Activated CD8-positive, alpha-beta memory T cell treated with anti-CD3 and anti-CD28 coated beads, Interleukin-2, amount 50 U/mL, for 48 hours (primary cell): ENCODE results near the gene PXK.

Experiments used
- DNase-seq: peaks from one replicate; pipeline ENCODE4 v3.0.0-alpha.2; 2020

The PXK gene

DNA sequence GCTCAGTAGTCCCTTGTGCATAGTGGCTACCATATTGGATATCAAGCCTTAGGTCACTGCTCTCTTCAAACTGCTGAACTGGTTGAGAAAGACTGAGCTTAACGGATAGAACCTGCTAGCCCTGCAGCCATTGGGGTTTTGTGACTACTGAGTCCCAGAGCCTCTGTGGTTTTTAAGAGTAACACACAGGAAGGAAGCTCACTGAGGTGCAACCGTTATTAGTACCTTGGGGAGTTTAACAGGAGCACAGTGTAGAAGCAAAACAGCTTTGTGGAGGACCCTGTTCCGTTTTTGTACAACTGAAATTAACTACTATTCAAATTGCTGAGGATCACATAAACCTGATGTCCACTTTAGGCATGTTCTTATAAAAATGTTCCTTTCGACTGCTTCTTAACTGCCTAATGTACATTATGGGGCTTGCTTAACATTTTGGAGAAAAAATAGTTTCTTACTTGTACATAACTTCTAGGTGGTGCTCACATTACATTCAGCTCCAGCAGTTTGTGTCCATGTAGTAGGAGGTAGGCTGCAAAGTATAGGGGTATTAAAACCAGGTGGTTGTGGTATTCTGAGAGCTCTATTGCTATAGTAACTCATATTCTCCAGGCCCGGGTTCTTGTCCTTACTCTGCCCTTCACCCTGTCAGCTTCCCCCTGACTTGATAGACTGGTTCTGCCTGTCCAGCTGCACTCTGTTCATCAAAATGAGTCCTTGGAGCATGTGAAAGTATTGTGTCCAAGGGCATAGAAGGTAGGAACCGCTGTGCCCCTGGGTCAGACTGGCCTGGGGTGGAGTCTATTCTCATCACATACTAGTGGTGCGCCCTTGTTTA is 17.3 kb downstream of the PXK start:
- peak; percentile 48 for DNase-seq

DNA sequence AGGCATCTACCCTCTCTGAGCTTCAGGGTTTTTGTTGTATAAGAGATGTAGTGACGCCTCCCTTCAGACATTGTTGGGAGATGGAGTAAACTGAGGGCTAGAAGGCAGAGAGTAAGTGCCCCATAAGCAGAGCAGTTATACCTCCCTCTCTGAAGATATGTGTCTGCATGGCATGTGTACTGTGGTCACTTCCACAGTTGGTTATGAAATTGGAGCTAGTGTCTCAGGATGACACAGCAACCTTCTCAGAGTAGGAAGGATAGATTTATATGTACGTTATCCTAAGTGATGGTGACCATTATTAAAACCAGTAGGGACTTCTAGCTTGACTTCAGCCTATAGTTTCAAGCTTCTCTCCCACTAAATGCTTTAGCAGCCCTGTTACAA is 17.9 kb downstream of the PXK start:
- DNase-seq: no peak

DNA sequence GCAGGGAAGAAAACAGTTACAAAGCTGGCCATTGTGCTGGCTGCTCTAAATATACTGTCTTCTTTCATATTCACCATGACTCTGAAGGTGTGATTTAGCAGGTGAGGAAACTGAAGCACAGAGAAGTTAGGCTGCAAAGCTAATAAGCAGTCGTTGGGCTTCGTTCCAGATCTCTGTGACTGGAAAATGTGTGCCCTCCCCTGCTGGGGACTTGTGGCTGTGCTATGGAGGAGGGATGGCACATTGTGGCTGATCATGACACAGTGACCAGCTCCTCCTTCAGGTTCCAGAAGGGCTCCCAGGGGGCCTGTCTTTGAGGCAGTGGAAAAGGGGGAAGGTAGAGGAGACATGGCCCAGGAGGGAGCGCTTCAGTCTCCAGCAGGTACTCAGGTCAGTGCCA is 19.2 kb downstream of the PXK start:
- DNase-seq: peak; percentile 49

DNA sequence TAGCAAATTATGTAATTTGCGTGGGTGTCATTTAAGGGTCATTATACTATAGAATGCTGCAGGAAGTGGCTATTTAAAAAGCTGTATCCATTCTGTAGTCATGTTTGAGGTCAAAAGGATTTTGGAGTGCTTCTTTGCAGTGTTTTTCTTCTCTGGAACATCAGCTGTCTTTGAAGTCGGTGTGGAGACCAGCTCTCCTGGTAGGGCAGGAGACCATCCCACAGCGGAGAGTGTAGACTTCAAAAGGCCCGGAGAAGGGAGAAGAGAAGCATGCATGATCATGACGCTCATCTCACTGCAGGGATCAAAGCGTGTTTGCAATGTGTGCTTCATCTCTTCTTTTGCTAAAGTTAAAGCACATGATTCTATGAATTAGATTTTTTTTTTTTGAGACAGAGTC is 19.9 kb downstream of the PXK start:
- peak; percentile 8 for DNase-seq

DNA sequence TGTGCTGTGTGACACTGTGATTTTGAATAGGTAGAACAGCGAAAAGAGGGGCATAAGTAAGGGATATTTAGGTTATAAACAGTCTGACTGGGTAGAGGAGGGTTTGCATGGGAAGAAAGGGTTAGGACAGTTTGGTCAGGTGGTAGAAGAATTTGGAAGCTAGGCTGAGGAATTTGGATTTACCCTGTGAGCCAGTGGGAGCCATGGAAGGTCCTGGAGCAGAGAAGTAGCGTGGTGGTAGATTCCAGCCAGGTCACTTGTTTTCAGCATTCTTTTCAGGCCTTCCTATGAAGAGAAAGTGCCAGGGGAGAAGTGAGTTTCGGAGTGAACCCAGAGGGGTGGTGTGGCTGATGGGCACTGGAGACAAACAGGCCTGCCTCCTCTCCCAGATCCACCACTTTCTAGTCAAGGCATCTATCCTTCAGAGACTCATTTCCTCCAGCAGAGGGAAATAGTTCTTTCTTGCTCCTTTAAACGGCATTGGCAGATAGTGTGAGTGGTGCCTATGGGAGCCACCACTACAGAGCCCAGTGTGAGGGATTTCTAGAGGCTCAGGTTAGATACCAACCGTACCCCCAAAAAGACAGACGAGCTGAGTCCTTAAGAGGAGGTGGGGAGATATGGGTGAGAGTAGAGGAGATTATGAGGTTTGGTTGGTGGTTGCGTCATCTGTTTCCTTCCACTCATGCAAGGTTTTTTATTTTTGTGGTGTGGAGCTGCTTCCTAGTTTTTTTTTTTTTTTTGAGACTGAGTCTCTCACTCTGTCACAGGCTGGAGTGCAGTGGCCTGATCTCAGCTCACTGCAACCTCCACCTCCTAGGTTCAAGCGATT is 21.2 kb downstream of the PXK start:
- peak; percentile 51 for DNase-seq

DNA sequence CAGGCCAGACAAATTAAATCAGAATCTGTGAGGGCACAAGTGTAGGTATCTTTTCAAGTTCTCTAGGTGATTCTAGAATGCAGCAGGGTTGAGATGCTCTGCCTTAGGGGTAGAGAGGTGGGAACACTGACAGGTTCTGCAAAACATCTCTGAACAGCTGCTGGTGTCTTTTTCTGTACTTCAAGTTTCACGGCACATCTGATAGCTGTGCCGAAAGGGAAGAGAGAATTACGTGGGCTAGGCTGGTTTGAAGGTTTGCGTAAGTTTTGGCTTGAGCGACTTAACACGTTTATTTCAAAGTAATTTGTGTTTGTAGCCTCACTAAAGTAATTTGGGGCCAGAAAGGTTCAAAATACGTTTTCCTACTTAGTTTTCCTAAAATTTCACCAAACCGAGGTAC is 22.5 kb downstream of the PXK start:
- peak; percentile 22 for DNase-seq

DNA sequence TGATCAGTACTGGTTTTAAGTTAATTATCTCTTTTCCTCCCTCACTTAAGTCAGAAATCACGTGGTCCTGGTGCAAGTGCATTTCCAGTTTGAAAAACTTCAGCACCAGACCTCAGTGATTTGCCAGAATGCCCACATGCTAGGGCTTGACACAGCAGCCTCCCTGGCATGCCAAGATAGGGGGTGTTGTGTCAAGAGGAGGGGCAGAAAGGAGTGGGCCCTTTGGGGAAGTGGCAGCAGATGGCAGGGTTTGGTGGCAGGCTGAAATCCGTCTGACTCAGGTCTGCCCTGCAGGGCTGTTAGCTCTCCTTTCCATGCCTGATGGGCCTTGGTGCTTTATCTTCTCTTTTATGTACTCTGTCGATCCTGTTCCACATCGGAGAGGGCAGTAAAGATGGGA is 23.4 kb downstream of the PXK start:
- peak; percentile 44 for DNase-seq

DNA sequence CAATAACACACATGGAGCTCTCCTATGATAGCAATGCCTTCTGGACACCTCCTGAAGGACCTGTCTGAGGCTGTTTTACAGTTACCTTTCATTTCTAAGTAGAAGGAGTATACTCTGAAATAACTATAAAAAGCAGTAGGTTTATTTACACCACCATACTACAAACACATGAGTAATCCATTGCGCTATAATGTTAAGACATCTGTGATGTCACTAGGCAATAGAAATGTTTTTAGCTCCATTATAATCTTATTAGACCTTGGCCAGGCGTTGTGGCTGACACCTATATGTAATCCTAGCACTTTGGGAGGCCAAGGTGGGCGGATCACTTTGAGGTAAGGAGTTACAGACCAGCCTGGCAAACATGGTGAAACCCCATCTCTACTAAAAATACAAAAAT is 24.7 kb downstream of the PXK start:
- DNase-seq: no peak

DNA sequence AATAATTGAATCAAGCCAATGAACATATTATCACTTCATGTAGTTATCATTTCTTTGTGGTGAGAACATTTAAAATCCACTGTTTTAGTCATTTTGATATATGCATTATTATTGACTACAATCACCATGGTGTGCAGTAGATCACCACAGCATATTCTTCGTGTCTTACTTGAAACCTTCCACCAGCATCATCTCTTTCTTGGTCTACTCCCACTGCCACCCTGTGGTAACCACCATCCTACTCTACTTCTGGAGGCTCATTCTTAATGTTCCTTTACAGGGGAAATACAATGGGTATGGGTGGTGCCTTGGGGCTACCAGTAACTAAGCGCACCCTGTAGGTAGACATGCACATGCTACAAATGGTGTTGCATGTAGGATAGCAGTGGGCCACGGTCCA is 25.4 kb downstream of the PXK start:
- peak; percentile 60 for DNase-seq

DNA sequence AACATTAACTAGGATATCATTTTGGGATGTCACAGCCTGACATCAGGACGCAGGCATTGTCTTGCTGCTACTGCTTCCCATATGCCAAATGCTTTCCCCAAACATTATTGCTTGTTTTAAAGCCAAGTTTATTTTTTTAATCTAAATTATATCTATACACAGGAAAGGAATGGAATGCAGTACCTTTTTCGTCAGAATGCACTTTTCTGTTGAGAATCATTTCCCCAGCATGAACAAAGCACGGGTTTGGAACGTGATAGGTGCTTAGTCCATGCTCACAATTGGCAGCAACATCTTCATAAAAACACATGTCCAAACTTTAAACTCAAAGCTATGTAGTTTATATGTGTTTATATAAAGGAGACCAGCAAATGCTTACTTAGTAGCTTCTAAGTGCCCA is 26.1 kb downstream of the PXK start:
- DNase-seq: no peak

DNA sequence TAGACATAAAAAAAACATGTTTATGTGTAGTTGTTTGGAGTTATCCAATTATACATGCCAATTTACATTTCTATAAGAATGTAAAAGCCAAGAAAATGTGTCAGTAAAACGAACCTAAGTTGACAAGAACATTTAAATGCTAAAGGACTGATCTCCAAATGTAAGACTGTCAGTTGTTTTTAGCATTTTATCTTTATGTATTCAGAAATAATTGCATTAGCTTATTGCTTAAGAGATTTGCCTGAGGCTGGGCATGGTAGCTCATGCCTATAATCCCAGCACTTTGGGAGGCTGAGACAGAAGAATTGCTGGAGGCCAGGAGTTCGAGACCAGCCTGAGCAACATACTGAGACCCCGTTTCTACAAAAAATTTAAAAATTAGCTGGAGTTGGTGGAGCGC is 26.9 kb downstream of the PXK start:
- DNase-seq: peak; percentile 28

DNA sequence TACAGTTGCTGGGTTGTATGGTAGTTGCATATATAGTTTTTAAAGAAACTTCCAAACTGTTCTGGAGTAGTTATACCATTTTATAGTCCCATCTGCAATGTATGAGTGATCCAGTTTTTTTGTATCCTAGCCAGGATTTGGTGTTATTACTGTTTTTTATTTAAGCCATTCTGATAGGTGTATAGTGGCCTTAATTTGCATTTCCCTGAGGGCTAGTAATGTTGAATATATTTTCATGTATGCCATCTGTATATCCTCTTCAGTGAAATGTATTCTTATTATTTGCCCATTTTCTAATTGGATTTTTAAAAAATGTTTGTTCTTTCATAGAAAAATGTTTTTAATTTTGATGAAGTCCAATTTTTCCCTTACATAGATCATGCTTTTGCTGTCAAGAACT is 29.2 kb downstream of the PXK start:
- DNase-seq: no peak

DNA sequence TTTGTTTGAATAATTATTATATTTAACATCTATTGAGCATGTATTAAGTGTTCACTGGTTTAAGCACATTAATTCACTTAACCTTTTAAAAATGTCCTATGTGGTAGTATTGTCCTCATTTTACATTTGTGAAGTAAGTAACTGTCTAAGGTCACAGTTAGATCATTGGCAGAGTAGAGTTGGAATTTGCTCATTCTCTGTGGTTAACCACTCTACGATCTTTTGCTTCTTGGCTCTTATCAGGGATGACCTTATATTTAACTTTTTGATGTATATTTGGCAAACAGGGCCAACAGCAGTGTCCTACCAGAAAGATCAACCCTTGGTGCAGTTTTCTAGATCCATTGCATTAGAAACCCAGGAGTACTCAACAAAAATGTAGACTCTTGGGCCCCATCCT is 34.0 kb downstream of the PXK start:
- no peak for DNase-seq

DNA sequence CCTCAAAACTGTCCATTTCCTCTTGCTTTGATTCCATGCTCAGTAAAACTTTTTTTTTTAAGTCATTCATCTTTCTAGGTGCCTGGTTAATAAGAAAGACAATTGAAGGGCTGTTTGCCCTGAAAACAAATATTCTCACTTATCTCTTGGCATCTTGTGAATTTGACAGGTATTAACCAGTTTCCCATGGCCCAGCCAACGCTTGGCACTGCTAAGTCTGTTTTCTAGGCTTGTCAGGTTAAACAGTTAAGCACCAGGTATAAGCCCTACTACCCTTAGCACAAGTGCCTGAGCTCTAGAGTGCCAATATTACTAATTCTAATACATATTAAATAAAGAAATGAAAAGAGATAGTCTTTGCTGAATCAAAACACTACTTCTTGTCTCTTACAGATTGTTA is 36.3 kb downstream of the PXK start:
- no peak for DNase-seq

DNA sequence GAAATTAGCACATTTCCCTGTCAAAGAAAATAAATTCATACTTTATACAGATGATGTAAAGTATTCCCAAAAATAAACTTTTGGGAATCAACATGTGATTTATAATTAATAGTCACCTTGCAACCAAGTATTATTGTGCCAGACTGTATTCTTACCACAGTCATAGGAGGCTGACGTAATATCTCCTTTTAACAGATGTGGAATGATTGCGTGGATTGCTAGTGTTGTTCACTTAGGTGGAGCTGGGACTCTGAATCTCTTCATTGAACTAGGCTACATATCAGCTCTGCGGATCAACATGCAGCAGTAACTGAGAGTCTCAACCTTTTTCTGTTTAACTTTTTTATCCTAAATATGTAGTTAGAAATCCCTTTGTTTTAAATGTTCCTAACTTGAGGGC is 37.2 kb downstream of the PXK start:
- DNase-seq: no peak

DNA sequence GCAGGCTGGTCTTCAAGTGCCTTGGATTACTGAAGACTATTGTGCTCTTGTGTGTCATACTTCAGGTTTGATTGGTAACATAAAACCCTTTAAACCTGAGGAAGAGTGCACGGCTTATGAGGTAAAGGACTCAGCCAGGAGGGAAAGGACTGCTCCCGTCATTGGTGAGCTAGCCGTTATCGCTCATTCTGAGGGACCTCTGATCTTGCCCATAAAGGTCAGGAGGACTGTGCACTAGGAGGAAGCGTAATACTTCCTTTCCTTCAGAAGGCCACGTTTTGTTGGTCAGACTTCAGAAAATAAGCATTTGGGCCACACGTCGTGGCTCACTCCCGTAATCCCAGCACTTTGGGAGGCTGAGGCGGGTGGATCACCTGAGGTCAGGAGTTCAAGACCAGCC is 37.7 kb downstream of the PXK start:
- no peak for DNase-seq

DNA sequence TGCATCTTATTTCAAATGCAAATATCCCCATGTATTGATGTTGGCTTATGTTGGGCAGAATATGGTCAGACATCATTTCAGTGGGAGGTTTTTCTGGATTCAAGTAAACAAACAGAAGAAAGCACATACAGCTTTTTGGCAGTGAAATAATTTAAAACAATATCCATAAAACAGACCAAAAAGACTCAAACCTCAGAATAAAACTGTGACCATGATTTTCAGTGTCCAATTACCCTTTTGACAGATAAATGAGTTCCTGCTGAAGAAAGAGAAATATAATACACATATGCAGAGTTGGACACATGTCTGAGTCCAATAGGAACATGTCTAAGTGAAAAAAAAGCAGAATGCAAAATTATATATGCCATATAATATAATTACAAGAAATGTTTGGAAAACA is 39.1 kb downstream of the PXK start:
- DNase-seq: no peak

DNA sequence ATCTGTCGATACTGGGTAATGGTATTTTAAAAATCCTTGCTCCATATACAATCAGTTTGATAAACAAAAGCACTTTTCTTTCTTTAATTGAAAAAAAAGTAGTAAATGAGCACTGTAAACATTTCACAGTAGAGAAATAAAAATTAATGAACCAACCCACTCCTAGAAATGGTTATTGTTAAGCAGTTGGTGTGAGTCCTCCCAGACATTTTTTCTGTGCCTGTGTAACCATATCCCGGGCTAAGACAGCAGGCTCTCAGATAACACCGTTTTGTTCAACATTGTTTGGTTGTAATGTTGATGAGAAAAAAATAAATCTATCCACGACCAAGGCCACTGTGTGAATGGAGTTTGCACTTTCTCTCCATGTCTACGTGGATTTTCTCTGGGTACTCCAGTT is 42.6 kb downstream of the PXK start:
- no peak for DNase-seq

DNA sequence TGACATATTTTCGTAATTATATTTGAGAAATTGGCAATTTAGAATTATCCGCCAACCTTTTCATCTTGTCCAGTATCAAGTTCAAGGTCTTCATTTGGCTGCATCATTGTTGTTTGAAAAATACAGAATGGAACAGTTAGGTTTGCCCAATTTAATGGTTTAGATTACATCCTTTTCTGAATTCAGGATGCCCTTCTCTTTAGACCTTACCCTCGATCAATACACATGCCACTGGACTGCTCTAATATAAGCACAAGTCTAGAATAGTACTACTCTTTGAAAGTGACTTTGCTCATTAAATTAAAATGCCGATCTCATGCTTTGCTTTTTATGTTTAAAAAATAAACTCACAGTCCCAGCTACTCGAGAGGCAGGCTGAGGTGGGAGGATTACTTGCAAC is 44.5 kb downstream of the PXK start:
- DNase-seq: no peak

DNA sequence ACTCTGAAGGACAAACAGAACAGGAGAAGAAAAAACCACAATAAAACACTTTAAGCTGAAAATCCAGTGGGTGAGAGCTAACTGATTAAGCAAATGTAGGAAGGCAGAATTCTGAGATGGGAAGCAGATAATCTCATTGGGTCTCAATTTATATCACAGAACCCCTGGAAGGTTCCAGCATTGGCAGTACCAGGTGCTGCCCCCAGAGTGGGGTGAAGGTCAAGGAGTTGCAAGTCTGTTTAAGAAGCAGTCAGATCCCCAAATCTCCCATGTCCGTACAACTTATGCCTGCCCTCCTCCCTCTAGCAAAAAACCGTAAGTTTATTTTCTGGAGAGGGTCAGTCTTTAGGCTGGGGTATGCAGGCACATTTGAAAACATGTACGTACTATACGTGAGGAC is 45.1 kb downstream of the PXK start:
- no peak for DNase-seq

DNA sequence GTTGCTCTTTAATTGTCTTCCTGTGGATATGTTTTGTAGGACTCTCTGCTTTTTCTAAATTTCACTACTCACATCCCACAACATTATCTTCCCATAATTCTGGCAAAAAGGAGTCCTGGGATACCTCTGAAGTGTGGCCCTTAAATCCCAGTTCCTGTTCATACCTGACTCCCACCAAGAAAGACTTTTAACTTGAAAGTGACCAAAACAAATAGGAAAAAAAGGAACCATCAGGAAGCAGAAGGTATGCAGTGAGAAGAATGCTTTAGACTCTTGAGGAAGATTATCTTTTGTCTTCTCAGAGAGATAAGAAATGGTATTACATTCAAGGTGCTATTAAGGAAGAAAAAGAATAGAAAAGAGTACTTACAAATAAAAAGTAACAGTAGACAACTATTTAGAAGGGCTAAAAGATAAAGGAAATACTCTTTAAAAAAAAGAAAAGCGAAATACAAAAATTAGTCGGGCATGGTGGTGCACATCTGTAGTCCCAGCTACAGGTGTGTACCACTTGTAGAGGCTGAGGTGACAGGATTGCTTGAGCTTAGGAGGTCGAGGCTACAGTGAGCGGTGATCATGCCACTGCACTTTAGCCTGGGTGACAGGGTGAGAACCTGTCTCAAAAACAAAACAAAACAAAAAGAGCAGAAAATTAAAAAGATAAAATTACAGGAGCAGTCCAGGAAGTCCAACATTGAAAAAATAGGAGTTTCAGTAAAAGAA is 46.8 kb downstream of the PXK start:
- DNase-seq: no peak

DNA sequence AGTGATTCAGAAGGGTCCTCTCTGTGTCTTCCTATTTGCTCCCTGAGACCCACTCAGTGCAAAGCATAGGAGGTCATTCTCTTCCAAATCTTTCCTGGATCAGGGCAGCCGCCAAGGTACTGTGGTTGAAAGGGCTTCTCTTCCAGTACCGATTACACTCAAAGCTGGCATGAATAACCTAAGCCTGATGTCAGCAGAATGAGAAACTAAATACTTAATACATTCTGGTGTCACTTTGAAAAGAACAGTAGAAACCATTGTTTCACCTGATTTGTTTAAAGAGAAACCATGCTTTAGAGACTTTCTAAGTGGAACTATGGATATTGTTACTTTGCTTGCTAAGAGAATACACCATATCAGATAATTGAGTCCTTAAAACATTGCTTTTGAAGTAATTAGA is 50.8 kb downstream of the PXK start:
- no peak for DNase-seq

DNA sequence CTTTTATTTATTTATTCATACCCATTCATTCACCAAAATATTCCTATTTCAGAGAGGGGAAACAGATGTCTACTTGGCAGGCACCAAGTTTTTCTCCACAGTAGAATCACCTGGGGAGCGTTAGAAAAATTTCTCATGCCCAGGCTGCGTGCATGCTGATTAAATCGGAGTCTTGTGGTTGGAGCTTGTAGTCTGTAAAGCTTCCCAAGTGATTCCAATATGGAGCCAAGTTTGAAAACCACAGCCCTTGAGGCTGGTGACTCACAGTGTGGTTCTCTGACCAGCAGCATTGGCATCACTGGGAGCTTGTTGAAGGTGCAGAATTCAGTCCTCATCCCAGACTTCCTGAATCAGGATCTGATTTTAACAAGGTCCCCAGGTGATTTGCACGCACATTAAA is 51.2 kb downstream of the PXK start:
- no peak for DNase-seq
